ENCODE data around the gene NR4A2. TPM values are rescaled to one million over a fixed set of nuclear protein-coding genes. Genes with fewer than 3 reads are reported as not detected.
"Not testable (repeated sequence)": the region's sequence is repeated elsewhere in the genome, so short reads cannot be mapped to it uniquely, and the experiment has no call there.

NR4A2 gene
- total RNA-seq, 2 donors from 2014 or later, result 9.7 to 134 TPM

GRCh38 chr2:156309167-156309566, 23.4 kb downstream of the NR4A2 start:
- no peak overlapping the region for H3K27ac Mint-ChIP-seq
- no peaks in the 10 kb centered on the region for H3K9me3 Mint-ChIP-seq

GRCh38 chr2:156306821-156307220, 25.7 kb downstream of the NR4A2 start:
- DNase-seq (ENCODE audit: low spot score in 2 of 2) (no peak), ATAC-seq (no peak)
- Mint-ChIP-seq H3K27ac (no peak overlapping the region), H3K9me3 (no peaks in the 10 kb centered on the region), H3K36me3 (no peaks in the 10 kb centered on the region)

More at GRCh38 chr2:156309167-156309566, 23.4 kb downstream of the NR4A2 start:
- DNase-seq (ENCODE audit: low spot score in 2 of 2), result no peak
- ATAC-seq, result peak; percentile 61 to 63
- no peaks in the 10 kb centered on the region for H3K36me3 Mint-ChIP-seq

GRCh38 chr2:156305121-156305520, 27.4 kb downstream of the NR4A2 start:
- peaks cover 0 to 4% of the 10 kb centered on the region in 2 donors for H3K36me3 Mint-ChIP-seq
- H3K9me3 Mint-ChIP-seq, result peaks cover 2% of the 10 kb centered on the region in 2 donors
- H3K27ac Mint-ChIP-seq, result no peak overlapping the region
- DNase-seq (ENCODE audit: low spot score in 2 of 2) (no peak), ATAC-seq (no peak)

- Mint-ChIP-seq H3K9me3 (peaks cover 6 to 8% of the 10 kb centered on the region in 2 donors), H3K27ac (no peak overlapping the region), H3K36me3 (peaks cover 0 to 9% of the 10 kb centered on the region in 2 donors)
- no peak for ATAC-seq
- no peak for DNase-seq (ENCODE audit: low spot score in 2 of 2)
Measured at GRCh38 chr2:156300337-156300736, 32.2 kb downstream of the NR4A2 start.

- peaks cover 0 to 5% of the 10 kb centered on the region in 2 donors for H3K36me3 Mint-ChIP-seq
- ATAC-seq (no peak), DNase-seq (ENCODE audit: low spot score in 2 of 2) (no peak)
- H3K9me3 Mint-ChIP-seq, result peaks cover 4 to 5% of the 10 kb centered on the region in 2 donors
- no peak overlapping the region for H3K27ac Mint-ChIP-seq
Measured at GRCh38 chr2:156294945-156295580, 37.5 kb downstream of the NR4A2 start.

GRCh38 chr2:156293382-156293781, 39.1 kb downstream of the NR4A2 start:
- not testable (repeated sequence) for H3K27ac Mint-ChIP-seq; H3K9me3 Mint-ChIP-seq; H3K36me3 Mint-ChIP-seq; DNase-seq (ENCODE audit: low spot score in 2 of 2); ATAC-seq

GRCh38 chr2:156279446-156280150, 52.9 kb downstream of the NR4A2 start:
- Mint-ChIP-seq H3K36me3 (no peaks in the 10 kb centered on the region), H3K9me3 (no peaks in the 10 kb centered on the region), H3K27ac (no peak overlapping the region)
- no peak for DNase-seq (ENCODE audit: low spot score in 2 of 2)
- ATAC-seq, result no peak

Other genes with a start within 250 kb of the NR4A2 start
- 10 to 100 TPM; 21.9 to 28.0 TPM for gene GPD2, start 103.7 kb upstream of the NR4A2 start, total RNA-seq

Measured in activated naive CD4-positive, alpha-beta T cell treated with anti-CD3 and anti-CD28 coated beads, Interleukin-2, amount 50 U/mL, for 72 hours (primary cell).